ENCODE results near the gene AAR2.

DNA sequence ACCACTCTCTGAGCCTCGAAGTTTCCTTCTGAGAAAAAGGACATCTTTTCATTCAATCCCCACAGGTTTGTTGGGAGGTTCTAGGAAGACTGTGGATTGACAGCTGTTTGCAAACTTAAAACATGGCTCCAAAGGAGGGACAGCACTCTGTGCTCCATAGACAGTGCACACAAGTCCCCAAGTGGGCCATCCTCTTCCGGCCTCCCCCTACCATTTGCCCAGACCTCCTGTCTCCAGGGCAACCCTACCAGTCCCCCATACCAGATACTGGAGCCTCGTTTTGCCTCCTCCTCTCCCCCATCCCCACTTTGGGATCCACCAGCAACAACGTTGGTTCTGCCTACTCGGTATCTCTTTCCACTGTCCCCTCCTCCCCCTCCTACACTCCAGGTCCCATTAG is 61.4 kb downstream of the AAR2 start:
- TF ChIP-seq, protein P1, sequence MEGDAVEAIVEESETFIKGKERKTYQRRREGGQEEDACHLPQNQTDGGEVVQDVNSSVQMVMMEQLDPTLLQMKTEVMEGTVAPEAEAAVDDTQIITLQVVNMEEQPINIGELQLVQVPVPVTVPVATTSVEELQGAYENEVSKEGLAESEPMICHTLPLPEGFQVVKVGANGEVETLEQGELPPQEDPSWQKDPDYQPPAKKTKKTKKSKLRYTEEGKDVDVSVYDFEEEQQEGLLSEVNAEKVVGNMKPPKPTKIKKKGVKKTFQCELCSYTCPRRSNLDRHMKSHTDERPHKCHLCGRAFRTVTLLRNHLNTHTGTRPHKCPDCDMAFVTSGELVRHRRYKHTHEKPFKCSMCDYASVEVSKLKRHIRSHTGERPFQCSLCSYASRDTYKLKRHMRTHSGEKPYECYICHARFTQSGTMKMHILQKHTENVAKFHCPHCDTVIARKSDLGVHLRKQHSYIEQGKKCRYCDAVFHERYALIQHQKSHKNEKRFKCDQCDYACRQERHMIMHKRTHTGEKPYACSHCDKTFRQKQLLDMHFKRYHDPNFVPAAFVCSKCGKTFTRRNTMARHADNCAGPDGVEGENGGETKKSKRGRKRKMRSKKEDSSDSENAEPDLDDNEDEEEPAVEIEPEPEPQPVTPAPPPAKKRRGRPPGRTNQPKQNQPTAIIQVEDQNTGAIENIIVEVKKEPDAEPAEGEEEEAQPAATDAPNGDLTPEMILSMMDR (IDR thresholded peaks at IDR 0.05) = no peak
- no peak for TF ChIP-seq ZFX (IDR thresholded peaks at IDR 0.05; ENCODE audit: borderline replicate concordance)
